Smooth muscle cell (in vitro differentiated cells): ENCODE data around the gene SHISA5. TPM values are rescaled to one million over a fixed set of nuclear protein-coding genes. Genes with fewer than 3 reads are reported as not detected.

Source experiments
- DNase-seq: peaks from one replicate; lab custom pipeline; 2025; ENCODE audit not compliant: unreplicated experiment; lab: John Stamatoyannopoulos, UW
- H2AFZ ChIP-seq: fragments of 200-600 bp; sonication (generic); 2 replicates; pipeline ENCODE4 v1.6.0; 2016; ENCODE audit warnings: antibody characterized with exemption, low read depth, mild to moderate bottlenecking
- H3F3A ChIP-seq: fragments of 200-600 bp; sonication (generic); 2 replicates; pipeline ENCODE4 v1.6.0; 2017; ENCODE audit warnings: antibody characterized with exemption, low read depth
- H3K27ac ChIP-seq: fragments of 200-600 bp; sonication (generic); 2 replicates; pipeline ENCODE4 v1.5.1; 2016; ENCODE audit warnings: low read depth, mild to moderate bottlenecking
- H3K27me3 ChIP-seq: fragments of 200-600 bp; sonication (generic); 2 replicates; pipeline ENCODE4 v1.6.1; 2016; ENCODE audit warnings: low read depth, mild to moderate bottlenecking
- H3K36me3 ChIP-seq: fragments of 200-600 bp; sonication (generic); 2 replicates; pipeline ENCODE4 v1.5.1; 2016; ENCODE audit warnings: low read depth
- H3K4me1 ChIP-seq: fragments of 200-600 bp; sonication (generic); 2 replicates; pipeline ENCODE4 v1.5.1; 2016; ENCODE audit warnings: low read depth
- H3K4me2 ChIP-seq: fragments of 200-600 bp; sonication (generic); 2 replicates; pipeline ENCODE4 v1.6.0; 2016; ENCODE audit warnings: mild to moderate bottlenecking
- H3K4me3 ChIP-seq: fragments of 200-600 bp; sonication (generic); 2 replicates; pipeline ENCODE4 v1.5.1; 2016; ENCODE audit warnings: mild to moderate bottlenecking
- H3K79me2 ChIP-seq: fragments of 200-600 bp; sonication (generic); 2 replicates; pipeline ENCODE4 v1.6.0; 2016; ENCODE audit warnings: low read depth, mild to moderate bottlenecking
- H3K9ac ChIP-seq: fragments of 200-600 bp; sonication (generic); 2 replicates; pipeline ENCODE4 v1.6.0; 2016; ENCODE audit warnings: low read depth
- H3K9me3 ChIP-seq: fragments of 200-600 bp; sonication (generic); replicated peaks from 2 replicates; pipeline ENCODE4 v1.5.1; 2016; ENCODE audit warnings: low read depth
- H4K20me1 ChIP-seq: fragments of 200-600 bp; sonication (generic); 2 replicates; pipeline ENCODE4 v1.6.0; 2016; ENCODE audit warnings: low read depth
- WGBS: methylation state at CpG from one replicate; pipeline ENCODE4 v1.1.7; 2016; ENCODE audit warnings: low lambda C conversion rate; 5-methylcytosine and 5-hydroxymethylcytosine counted together
- polyA plus RNA-seq: library from polyadenylated mRNA; unstranded; fragments of >200 nt; fragmentation: Nextera tagmentation; extraction: Ambion mirVana; gene quantifications from 2 replicates; pipeline ENCODE4 v1.2.1, GENCODE V29; 2016
- total RNA-seq: library from RNA; depleted of rRNA; stranded (reverse); fragments of >200 nt; gene quantifications from 2 replicates; pipeline ENCODE4 v1.2.3, GENCODE V29; 2014
- TF ChIP-seq, protein P1 (sequence below): fragments of 200-600 bp; sonication (generic); IDR thresholded peaks from 2 replicates; pipeline ENCODE4 v1.5.1; 2017; ENCODE audit warnings: borderline replicate concordance, mild to moderate bottlenecking, antibody characterized with exemption; ENCODE audit not compliant: insufficient read depth, poor library complexity, severe bottlenecking

Gene SHISA5
- total and polyA plus RNA-seq, 2 experiments from 2014 or later = 124 to 333 TPM

DNA sequence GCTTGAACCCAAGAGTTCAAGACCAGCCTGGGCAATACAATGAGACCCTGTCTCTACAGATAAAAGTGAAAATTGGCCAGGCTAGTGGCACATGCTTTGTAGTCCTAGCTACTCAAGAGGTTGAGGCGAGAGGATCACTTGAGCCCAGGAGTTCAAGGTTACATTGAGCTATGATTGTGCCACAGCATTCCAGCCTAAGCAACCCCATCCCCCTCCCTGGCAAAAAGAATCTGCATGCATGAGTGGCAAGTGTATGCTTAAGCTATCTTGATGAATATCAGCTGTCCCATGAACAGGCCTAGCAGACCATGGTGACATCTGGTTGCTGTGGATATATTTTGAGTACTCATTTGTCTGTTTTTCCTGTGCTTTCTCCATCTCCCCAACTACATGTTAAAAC is 52.7 kb downstream of the SHISA5 start:
- no peak for DNase-seq
- Histone ChIP-seq H3K4me1 (peaks cover 10% of the 10 kb centered on the region), H2AFZ (no peak overlapping the region), H3K27me3 (no peaks in the 10 kb centered on the region), H3K4me2 (no peak overlapping the region), H3F3A (no peaks in the 10 kb centered on the region), H4K20me1 (no peaks in the 10 kb centered on the region), H3K9ac (no peak overlapping the region), H3K36me3 (no peaks in the 10 kb centered on the region), H3K9me3 (no peaks in the 10 kb centered on the region), H3K27ac (no peak overlapping the region), H3K79me2 (peaks cover 14% of the 10 kb centered on the region), H3K4me3 (no peak overlapping the region)
- TF ChIP-seq, protein P1, sequence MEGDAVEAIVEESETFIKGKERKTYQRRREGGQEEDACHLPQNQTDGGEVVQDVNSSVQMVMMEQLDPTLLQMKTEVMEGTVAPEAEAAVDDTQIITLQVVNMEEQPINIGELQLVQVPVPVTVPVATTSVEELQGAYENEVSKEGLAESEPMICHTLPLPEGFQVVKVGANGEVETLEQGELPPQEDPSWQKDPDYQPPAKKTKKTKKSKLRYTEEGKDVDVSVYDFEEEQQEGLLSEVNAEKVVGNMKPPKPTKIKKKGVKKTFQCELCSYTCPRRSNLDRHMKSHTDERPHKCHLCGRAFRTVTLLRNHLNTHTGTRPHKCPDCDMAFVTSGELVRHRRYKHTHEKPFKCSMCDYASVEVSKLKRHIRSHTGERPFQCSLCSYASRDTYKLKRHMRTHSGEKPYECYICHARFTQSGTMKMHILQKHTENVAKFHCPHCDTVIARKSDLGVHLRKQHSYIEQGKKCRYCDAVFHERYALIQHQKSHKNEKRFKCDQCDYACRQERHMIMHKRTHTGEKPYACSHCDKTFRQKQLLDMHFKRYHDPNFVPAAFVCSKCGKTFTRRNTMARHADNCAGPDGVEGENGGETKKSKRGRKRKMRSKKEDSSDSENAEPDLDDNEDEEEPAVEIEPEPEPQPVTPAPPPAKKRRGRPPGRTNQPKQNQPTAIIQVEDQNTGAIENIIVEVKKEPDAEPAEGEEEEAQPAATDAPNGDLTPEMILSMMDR = no peak
- 100% methylated on average over 1 of the region's 1 CpG for WGBS

DNA sequence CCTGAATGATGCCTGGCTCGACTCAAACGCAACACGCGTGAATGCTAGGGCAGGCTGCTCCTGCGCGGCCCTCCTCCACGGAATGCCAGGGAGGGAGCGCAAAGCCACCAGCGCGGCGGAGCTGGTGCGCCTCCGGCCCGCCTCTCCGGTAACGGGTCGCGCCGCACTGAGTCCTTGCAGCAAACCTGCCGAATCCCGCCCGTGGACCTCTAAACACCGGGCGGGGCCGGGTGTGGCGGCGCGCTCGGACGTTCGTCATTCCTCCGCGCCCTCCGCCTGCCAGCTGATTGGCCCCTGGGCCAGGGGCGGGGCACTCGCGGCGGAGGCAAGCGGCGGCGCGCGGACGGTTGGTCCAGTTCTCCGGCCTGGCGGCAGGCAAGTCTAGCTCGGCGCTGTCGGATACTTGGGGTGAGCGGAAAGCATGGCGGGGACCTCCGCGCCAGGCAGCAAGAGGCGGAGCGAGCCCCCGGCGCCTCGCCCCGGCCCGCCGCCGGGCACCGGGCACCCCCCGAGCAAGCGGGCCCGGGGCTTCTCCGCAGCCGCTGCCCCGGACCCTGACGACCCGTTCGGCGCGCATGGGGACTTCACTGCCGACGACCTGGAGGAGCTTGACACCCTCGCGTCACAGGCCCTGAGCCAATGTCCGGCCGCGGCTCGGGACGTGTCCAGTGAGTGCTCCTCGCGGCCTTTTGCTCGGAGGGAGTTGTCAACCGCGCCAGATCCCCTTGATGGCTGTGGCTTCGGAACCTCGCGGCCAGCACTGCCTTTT is 57.4 kb downstream of the SHISA5 start, which contains the start of gene ATRIP:
ATRIP (plus strand) TSS at position 313 of the 769 bp plus-strand sequence; CDS start at position 422, 109 bp downstream.
- H3K79me2 ChIP-seq = peaks cover 21% of the 10 kb centered on the region

DNA sequence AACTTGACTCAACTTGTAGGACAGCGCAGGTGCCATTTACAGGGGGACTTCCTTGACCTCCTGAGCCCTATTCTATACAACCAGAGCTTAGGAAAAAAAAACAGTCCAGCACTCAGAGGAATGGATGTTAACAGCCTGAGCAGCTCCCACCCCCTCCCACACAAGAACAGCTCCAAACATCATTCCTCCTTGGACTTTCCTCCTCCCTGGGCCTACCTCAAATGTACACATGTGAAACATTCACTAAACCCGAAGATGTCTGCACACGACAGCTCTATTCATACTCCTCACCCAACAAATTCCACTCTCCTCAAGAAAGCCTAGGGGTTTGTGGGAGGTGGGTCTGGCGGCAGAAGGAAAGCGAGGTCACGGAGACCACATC is 57.9 kb downstream of the SHISA5 start:
- DNase-seq = no peak
- Histone ChIP-seq H3K9ac (peak overlapping the region; percentile 66), H3F3A (peaks cover 14% of the 10 kb centered on the region), H3K27me3 (no peaks in the 10 kb centered on the region), H3K4me1 (peaks cover 17% of the 10 kb centered on the region), H3K27ac (peak overlapping the region; percentile 69), H3K79me2 (peaks cover 27% of the 10 kb centered on the region), H2AFZ (peak overlapping the region; percentile 50), H3K9me3 (no peaks in the 10 kb centered on the region), H4K20me1 (peaks cover 15% of the 10 kb centered on the region), H3K36me3 (no peaks in the 10 kb centered on the region), H3K4me3 (peak overlapping the region; percentile 76), H3K4me2 (peak overlapping the region; percentile 91)
- TF ChIP-seq, protein P1 = no peak
- 22% methylated on average over 6 of the region's 6 CpGs for WGBS

More for the DNA sequence above, 57.4 kb downstream of the SHISA5 start, which contains the start of gene ATRIP:
- TF ChIP-seq, protein P1 = no peak
- Histone ChIP-seq H4K20me1 (peaks cover 11% of the 10 kb centered on the region), H3K4me2 (peak within 1 kb of the TSS; percentile 91), H3K4me1 (peaks cover 12% of the 10 kb centered on the region), H3K27me3 (no peaks in the 10 kb centered on the region), H3K4me3 (peak within 1 kb of the TSS; percentile 76), H3K36me3 (no peaks in the 10 kb centered on the region), H3F3A (peaks cover 14% of the 10 kb centered on the region), H2AFZ (peak within 1 kb of the TSS; percentile 50), H3K9me3 (no peaks in the 10 kb centered on the region), H3K27ac (peak within 1 kb of the TSS; percentile 69), H3K9ac (peak within 1 kb of the TSS; percentile 66)
- 1% methylated on average over 87 of the region's 91 CpGs for WGBS
- DNase-seq = peak; percentile 72
